Airway epithelial cell (primary cell): ENCODE measurements around the gene ZNF850. TPM values are rescaled to one million over a fixed set of nuclear protein-coding genes. Genes with fewer than 3 reads are reported as not detected.

Experiments used
- total RNA-seq: library from RNA; depleted of rRNA; stranded (reverse); fragments of >200 nt; gene quantifications from 2 replicates; pipeline ENCODE4 v1.2.3, GENCODE V29; 2015

The ZNF850 gene
- 0.78 and 3.9 TPM in 2 replicates for total RNA-seq

GRCh38 chr19:36772311-36773222 is at the start of gene ZNF850:
TSS of gene ZNF850 (minus strand) at chr19:36772807. CDS start at chr19:36762606, 10,201 bp downstream.

GRCh38 chr19:36687214-36688056 is 85.2 kb downstream of the ZNF850 start, which contains the start of gene ZNF567:
TSS of gene ZNF567 (plus strand) at chr19:36687612. CDS start at chr19:36694868, 7,256 bp downstream.

Other genes starting within 250 kb of the ZNF850 start
- gene ZNF260, start 244.5 kb downstream of the ZNF850 start, total RNA-seq: 5.4 and 16.4 TPM in 2 replicates
- 2.4 and 2.8 TPM in 2 replicates for gene ZNF529, start 199.5 kb downstream of the ZNF850 start, total RNA-seq
- gene ZNF382, start 167.5 kb downstream of the ZNF850 start, total RNA-seq: 0.19 and 0.78 TPM in 2 replicates
- gene ZNF461, start 106.0 kb downstream of the ZNF850 start, total RNA-seq: 2.1 and 14.9 TPM in 2 replicates
- gene ZNF567, start 85.2 kb downstream of the ZNF850 start, total RNA-seq: 1.8 and 4.1 TPM in 2 replicates
- 1.9 and 6.2 TPM in 2 replicates for gene ZNF790, start 65.6 kb upstream of the ZNF850 start, total RNA-seq
- 1.2 and 2.2 TPM in 2 replicates for gene ZNF345, start 78.1 kb upstream of the ZNF850 start, total RNA-seq
- gene ZNF829, start 143.5 kb upstream of the ZNF850 start, total RNA-seq: 0.51 and 1.8 TPM in 2 replicates
- 1.2 and 2.8 TPM in 2 replicates for gene ZNF568, start 143.5 kb upstream of the ZNF850 start, total RNA-seq